Measurements from ENCODE around the gene UBE2Q1.
"Not testable (repeated sequence)": the region's sequence is repeated elsewhere in the genome, so short reads cannot be mapped to it uniquely, and the experiment has no call there.

UBE2Q1 gene

DNA sequence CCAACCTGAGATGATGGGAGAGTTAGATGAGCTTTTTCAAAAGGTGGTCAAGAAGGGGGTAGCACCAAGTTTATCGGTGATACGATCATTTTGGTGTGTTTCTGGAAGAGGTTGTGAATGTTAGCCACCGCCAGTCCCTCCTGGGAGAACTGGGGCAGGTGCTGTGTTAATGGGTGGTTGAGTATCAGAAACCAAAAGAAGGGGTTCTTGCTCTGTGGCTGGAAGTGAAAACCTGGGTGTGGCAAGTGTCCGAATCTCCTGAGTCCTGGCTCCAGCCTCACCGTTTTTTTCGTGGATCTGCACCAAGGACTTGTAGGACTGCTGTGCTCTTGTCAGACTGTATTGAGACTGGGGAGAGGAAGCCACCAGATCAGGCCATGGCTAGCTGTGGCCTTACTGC lies 7.8 kb downstream of the UBE2Q1 start:
- no peak for DNase-seq (ENCODE audit: low read depth)

GRCh38 chr1:154550070-154550469 lies 8.4 kb downstream of the UBE2Q1 start:
- no peak for DNase-seq (ENCODE audit: low read depth)

GRCh38 chr1:154549202-154549770 lies 9.2 kb downstream of the UBE2Q1 start:
- no peak for DNase-seq (ENCODE audit: low read depth)

DNA sequence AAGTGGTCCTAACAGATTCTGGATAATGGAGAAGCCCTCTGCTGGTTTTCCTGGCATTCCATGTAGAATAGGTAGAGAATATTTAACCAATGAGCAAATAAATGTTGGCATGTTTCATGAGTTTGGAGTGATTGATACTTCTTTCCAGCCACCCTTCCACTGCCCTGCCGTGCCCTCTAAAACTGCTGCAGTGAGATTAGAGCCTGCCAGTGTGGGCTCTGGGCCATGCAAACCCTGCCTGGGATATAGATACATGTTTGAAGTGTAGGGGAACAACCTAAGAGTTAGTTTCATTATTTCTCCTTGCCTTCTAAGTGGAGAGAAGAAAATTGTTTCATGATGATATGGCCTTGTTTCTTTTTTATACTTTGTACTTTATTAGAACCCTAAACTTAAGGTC lies 10.4 kb downstream of the UBE2Q1 start:
- DNase-seq (ENCODE audit: low read depth), result no peak

GRCh38 chr1:154547105-154547732 lies 11.2 kb downstream of the UBE2Q1 start:
- no peak for DNase-seq (ENCODE audit: low read depth)

GRCh38 chr1:154546264-154547063 lies 12.0 kb downstream of the UBE2Q1 start:
- peak; percentile 19 for DNase-seq (ENCODE audit: low read depth)

DNA sequence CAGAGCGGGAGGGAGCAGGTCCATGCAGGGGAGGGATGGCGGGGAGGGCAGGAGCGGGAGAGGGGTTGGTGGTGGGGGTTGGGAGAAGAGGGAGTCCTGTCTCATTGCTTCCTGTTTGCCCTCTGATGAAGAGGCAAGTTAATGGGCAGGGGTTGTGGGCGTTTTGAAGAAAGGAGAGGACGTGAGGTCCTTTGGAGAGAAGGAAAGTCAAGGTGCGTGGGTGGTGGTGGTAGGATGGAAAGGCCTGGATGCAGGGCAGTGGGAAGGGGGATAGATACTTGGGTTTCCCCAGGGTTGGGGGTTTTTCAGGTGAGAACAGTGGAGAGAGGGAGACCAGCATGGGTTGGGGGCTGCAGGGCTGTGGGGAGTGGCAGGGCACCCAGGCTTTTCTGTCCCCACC lies 17.2 kb downstream of the UBE2Q1 start:
- no peak for DNase-seq (ENCODE audit: low read depth)

DNA sequence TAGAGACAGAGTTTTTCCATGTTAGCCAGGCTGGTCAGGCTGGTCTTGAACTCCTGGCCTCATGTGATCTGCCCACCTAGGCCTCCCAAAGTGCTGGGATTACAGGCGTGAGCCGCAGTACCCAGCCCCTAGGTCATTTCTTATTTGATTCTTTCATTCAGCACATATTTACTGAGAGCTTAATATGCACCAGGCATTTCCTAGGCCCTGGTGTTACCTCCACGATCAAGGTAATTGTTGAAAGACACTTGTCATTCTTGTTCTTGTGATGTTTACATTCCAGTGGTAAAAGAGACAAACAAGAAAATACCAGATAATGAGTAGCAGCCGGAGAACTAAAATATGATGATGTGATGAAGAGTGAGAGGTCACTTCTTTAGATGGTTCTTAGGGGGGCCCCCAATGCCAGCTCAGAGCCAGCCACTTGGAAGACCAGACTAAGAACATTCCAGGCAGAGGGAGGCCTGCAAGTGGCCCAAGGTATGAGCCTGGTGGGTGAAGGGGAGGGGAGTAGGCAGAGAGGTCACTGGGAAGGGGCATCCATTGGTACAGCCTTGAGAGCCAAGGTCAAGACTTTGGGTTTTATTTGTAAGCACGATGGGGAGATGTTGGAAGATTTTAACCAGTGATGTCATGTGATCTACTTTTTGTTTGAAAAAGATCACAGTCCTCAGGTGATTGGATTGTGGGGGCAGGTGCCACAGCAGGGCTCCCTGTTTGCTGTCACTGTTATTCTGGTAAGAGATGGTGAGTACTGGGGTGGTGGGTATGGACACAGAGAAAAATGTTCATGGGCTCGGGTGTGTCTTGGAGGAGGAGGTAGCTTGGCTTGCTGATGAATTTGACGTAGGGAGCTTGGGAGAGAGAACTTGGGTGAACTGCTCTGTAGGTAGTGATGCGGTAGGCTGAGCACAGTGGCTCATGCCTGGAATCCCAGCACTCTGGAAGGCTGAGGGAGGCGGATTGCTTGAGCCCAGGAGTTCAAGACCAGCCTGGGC lies 18.7 kb downstream of the UBE2Q1 start:
- no peak for DNase-seq (ENCODE audit: low read depth)

- no peak for DNase-seq (ENCODE audit: low read depth)
Observed at GRCh38 chr1:154536570-154536969, 21.9 kb downstream of the UBE2Q1 start.

DNA sequence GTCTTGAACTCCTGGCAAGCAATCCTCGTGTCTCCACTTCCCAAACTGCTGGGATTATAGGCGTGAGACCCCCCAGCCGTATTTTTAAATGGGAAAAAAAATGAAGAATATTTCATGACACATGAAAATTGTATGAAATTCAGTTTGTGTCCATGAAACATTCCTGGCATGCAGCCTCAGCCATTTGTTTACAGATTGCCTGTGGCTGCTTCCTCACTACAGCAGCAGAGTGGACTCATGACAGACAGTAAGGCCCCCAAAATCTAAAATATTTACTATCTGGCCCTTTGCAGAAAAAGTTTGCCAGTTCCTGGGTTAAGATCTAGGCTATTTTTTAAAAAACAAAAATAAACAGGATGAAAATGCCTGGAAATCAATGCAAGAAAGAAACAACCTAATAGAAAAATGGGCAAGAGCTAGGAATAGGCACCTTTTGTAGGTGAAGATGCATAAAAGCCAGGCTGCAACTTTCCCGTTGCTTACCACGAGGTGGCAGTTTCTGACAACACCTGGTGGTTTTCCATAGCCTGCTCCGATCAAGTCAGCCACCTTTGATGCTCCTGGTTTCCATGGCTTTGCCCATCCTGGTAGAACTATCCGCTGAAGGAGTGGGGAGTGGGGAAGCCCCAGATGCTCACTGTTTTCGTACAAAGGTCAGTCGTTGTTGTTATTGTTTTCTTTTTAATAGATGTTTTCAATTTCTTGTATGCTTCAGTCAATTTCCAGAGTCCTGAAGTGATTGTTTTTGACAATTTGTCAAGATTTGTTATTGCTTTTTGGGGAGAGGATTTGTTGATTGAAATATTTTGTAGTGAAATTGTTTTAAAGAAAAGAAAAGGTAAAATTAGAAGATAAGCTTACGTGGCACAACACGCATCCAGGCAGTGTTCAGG lies 24.3 kb downstream of the UBE2Q1 start:
- DNase-seq (ENCODE audit: low read depth), result no peak

DNA sequence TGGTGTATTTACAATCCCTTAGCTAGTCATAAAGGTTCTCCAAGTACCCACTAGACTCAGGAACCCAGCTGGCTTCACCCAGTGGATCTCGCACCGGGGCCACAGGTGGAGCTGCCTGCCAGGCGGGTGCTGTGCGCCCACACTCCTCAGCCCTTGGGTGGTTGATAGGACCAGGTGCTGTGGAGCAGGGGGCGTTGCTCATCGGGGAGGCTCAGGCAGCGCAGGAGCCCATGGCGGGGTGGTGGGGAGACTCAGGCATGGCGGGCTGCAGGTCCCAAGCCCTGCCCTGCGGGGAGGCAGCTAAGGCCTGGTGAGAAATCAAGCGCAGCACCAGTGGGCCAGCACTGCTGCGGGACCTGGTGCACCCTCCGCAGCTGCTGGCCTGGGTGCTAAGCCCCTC lies 26.5 kb downstream of the UBE2Q1 start:
- DNase-seq (ENCODE audit: low read depth), result not testable (repeated sequence)

DNA sequence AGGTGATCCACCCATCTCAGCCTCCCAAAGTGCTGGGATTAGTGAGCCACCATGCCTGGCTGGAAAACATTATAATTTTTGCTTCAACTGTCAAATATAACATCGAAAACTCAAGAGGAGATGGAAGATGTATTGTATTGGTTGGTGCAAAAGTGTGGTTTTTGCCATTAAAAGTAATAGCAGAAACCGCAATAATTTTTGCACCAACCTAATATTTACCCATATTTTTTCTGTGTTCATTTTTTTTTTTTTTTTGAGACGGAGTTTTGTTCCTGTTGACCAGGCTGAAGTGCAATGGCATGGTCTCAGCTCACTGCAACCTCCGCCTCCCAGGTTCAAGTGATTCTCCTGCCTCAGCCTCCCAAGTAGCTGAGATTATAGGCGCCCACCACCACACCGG lies 29.2 kb downstream of the UBE2Q1 start:
- no peak for DNase-seq (ENCODE audit: low read depth)

DNA sequence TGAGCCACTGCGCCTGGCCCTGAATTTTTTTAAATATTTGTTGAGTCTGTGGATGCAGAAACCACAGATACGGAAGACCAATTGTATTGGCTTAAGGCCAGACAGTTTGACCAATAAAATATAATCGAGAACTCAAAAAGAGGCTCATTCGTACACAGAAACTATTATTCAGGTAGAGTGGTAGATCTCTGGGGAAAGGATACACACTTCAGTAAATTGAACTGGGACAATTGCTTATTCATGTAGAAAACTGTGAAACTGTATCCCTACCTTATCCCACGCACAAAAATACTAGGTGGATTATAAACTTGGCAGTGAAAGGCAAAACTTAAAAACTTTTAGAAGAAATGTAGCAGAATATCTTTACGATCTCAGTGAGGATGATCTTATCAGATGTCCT lies 31.3 kb downstream of the UBE2Q1 start:
- DNase-seq (ENCODE audit: low read depth), result no peak

GRCh38 chr1:154524881-154525280 lies 33.6 kb downstream of the UBE2Q1 start:
- no peak for DNase-seq (ENCODE audit: low read depth)

DNA sequence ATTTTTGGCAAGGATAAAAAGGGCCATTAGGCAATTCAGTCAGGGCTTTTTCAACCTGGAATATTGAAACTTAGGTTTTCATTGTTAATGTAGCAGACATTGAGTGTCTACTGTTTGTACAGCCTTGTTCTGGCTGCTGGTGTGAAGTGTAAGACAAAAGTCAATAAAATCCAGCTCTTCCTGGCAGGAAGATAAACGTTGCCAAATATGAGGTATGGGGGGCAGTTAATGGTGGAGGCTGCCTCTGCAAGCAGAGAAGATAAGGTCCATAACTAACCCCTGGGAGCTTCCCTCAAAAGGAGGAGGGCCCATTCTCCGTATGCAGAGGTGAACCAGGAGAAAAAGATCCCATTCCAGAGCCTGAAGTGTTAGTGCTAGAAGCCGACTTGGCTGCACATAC lies 36.8 kb downstream of the UBE2Q1 start:
- no peak for DNase-seq (ENCODE audit: low read depth)

DNA sequence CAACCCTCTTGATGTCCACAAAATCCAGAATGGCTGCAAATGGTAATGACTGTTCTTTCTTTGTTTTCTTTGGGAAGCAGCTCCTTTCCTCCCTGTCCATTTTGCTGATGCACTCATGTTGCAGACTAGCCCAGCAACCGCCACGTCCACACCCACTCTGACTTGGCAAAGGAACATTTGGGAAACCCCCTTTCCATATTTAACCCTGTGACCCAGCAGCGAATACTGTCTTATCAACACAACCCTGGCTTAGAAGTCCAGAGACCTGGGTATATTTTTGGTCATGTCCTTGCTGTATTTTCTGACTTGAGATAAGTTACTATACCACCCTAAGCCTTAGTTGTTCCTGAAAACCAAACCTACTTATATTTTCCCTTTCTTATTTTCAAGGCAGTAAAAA lies 38.1 kb downstream of the UBE2Q1 start:
- DNase-seq (ENCODE audit: low read depth), result no peak

GRCh38 chr1:154519591-154519991 lies 38.9 kb downstream of the UBE2Q1 start:
- no peak for DNase-seq (ENCODE audit: low read depth)

DNA sequence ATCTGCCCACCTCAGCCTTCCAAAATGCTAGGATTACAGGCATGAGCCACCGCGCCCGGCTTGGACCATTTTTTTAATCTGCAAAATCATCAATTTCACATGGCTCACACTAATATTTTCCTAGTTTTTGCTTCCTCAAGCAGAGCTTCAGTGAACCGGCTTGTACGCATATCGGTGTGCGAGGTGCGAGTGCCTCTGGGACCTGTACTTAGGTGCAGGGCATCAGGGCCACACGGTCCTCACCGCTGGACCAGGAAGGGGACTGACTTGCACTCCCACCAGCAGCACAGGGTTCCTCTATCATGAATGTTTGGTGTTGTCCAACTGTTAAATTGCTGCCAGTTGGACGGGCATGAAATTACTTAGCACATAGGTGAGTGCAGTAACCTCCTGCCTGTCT lies 40.8 kb downstream of the UBE2Q1 start:
- DNase-seq (ENCODE audit: low read depth), result no peak

DNA sequence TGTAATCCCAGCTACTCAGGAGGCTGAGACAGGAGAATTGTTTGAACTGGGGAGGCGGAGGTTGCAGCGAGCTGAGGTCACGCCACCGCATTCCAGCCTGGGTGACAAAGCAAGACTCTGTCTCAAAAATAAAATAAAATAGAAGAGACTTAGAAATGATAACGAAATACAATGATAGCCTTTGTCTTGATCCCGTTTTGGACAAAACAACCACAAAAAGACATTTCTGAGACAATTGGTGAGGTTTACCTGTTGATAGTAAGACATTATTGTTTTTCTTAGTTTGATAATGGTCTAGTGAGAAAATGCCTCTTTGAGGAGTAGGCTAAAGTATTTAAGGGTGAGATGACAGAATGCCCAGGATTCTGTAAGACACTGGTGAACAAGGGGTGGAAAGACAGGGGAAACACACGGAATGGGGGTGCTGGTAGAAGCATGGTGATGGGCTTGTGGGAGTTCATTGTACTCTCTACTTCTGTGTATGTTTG lies 44.4 kb downstream of the UBE2Q1 start:
- DNase-seq (ENCODE audit: low read depth), result no peak

DNA sequence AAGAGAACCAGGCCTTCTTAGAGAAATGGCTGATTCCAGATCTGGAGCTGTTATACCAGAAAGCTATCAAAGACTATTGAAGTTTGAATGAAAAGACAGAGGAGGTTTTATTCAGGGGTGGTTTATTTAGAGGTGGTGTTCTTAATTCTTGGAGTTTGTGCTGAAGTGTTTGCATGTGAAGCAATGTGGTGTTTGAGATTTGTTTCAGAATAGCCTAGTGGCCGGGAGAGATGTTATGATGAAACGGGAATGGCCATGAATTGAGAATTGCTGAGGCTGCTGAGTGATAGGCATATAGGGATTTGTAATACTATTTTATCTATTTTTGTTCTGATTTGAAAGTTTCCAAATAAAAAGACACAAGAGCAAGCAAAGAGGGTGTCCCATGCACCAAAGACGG lies 45.7 kb downstream of the UBE2Q1 start:
- DNase-seq (ENCODE audit: low read depth), result no peak

DNA sequence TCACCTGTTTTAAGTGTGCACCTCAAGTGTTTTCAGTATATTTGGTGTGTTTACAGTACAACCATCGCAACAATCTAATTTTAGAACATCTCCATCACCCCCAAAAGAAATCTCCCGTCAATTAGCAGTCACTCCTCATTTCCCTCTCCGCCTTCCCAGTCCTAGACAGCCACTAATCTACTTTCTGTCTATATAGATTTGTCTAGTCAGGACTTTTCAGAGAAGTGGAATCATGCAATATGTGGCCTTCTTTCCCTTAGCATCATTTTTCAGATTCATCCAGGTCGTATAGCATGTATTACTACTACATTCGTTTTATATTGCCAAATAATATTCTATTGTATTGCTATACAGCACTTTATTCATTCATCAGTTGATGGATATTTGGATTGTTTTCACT lies 54.6 kb downstream of the UBE2Q1 start:
- no peak for DNase-seq (ENCODE audit: low read depth)

Data from stimulated activated CD8-positive, alpha-beta memory T cell treated with anti-CD3 and anti-CD28 coated beads, Interleukin-4, amount 100 ng/mL, for 24 hours (primary cell).